ENCODE measurements around the gene ITGAE.

ITGAE gene

DNA sequence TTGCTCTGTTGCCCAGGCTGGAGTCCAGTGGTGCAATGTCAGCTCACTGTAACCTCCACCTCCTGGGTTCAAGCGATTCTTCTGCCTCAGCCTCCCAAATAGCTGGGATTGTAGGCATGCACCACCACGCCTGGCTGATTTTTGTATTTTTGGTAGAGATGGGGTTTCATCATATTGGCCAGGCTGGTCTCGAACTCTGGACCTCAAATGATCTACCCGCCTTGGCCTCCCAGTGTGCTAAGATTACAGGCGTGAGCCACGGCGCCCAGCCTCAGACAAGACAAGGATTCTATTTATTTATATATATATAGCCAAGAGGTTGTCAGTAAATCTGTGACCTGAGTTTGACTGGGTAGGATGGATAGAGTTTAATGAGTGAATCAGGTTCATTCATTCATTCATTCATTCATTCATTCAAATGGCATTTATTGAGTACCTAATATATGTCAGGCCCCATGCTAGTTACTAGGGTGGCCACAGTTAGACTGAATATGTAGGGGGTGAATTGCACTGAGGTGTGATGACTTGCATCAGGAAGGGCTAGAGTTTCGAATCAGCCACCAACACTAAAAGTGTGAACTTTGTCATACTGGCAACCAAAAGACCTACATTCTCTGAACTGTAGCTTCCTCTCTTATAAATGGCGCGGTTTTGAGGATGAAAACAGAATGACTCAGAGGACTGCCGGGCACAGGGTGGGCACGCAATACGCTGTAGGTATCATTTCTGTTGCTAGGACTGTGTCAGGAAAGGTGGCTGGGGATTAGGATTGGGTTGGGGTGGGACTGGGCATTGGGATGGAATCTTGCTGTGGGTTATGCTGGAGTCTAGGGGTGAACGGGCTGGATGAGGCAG is 37.8 kb downstream of the ITGAE start:
- DNase-seq (ENCODE audit: extremely low read depth in 1 of 2, low read depth in 1 of 2): no peak

DNA sequence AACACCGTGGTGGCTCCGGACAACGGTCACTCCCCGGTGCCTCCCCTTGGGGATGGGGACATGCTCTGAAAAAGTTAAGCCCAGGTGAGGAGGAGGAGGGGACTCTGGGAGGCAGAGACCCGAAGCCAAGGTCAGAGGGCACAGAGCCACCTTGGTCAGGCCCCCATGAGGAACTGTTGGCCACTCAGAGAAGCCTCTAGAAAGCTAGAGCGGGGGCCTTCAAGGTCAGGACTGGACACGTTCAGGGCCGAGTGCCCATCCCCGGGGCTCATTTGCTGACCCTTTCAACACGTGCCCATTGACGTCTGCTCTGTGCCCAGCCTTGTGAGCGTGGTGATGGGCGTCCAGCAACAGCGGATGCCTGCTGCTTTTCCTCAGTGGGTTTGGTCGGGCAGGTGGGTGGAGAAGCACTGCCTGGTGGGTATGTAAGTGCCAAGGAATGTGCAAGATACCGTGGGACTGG is 39.0 kb downstream of the ITGAE start:
- no peak for DNase-seq (ENCODE audit: extremely low read depth in 1 of 2, low read depth in 1 of 2)

DNA sequence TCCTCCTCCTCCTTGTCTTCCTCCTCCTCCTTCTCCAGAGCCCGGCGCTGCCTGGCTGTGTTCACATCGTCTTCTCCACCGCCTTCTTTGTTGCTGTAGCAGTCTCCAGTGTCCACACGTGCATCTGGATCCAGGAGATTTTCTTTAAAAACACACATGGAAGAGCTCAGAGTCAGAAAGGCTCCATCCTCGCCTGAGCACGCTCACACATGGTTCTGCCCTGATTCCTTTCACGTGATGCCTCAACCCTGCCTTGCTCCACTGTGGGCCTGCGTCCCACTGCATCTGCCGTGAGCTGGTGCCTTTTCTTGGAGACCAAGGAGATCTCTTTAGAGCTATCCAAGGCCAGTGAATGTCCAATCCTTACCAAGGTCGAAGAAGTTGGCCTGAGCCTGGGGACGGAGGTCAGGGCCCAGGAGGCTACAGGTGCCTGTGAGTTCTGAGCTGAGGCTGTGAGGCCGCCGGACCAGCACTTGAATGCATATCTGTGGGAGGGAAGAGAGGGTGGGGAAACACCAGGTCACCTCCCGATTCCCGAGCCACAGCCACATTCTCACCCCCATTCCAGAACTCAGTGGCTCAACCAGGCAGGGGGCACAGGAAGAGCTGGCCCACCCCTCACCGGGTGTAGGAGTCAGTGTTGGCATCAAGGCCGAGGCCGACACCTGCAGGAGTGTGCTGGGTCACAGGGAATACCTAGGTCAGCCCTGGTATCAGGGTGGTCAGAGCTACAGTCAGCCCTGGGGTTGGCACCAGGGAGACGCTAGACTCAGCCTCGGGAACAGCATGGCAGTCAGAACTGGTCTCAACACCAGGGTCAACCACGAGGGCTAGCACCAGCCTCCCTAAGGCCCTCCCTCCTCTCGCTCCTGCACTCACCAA is 39.7 kb downstream of the ITGAE start:
- DNase-seq (ENCODE audit: extremely low read depth in 1 of 2, low read depth in 1 of 2): no peak

DNA sequence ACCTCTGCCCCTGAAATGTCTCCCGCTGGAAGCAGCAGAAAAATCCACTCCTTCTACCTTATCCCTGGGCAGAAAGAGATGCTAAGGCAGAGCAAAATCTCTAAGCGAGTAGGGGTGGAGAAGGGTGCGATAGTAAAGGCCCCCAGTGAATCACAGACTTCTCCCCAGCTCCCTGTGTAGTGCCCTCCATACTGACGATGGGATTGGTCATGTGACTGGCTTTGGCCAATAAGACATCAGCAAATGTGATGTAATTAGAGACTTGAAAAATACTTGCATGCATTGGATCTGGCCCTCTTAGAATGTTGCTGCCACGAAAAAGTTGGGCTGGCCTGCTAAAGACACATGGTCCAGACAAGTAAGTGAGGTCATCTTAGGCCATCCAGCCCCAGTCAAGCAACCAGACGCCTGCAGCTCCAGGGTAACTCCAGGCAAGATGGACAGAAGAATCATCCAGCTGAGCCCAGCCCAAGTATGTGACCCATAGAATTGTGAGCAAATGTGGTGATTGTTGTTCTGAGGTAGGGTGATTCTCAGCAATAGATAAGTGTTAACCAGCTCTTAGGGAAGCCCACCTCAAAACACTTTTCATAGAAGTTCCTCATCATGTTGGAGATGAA is 41.3 kb downstream of the ITGAE start:
- DNase-seq (ENCODE audit: extremely low read depth in 1 of 2, low read depth in 1 of 2): no peak

DNA sequence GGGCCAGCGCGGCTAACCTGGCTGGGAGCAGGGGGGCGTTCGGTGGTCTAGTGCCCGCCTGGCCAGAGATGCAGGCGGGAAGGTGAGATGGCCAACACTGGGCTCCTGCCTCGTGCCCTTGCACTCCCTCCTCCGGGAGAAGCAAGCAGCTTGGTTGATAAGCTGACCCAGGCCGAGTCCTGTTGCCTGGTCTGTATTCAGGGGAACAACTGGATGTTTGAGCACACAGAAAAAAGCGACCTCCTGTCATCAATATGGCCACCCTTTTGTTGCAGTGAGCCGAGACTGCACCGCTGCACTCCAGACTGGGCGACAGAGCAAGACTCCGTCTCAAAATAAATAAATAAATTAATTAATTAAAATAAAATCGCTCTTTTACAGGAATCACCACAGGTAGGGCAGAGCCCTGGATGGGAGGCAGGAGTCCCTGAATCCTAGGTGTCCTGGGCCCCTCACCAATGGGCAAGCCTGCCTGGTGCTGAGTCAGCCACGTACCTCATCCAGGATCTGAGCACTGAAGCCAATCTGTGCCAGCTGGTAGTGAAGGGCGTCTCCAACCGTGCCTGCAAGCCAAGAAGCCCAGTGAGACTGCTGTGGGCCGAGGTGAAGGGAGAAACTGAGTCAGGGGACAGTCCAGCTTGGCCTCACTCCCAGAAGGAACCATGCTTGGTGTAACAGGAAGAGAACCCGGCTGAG is 45.5 kb downstream of the ITGAE start:
- DNase-seq (ENCODE audit: extremely low read depth in 1 of 2, low read depth in 1 of 2): no peak

DNA sequence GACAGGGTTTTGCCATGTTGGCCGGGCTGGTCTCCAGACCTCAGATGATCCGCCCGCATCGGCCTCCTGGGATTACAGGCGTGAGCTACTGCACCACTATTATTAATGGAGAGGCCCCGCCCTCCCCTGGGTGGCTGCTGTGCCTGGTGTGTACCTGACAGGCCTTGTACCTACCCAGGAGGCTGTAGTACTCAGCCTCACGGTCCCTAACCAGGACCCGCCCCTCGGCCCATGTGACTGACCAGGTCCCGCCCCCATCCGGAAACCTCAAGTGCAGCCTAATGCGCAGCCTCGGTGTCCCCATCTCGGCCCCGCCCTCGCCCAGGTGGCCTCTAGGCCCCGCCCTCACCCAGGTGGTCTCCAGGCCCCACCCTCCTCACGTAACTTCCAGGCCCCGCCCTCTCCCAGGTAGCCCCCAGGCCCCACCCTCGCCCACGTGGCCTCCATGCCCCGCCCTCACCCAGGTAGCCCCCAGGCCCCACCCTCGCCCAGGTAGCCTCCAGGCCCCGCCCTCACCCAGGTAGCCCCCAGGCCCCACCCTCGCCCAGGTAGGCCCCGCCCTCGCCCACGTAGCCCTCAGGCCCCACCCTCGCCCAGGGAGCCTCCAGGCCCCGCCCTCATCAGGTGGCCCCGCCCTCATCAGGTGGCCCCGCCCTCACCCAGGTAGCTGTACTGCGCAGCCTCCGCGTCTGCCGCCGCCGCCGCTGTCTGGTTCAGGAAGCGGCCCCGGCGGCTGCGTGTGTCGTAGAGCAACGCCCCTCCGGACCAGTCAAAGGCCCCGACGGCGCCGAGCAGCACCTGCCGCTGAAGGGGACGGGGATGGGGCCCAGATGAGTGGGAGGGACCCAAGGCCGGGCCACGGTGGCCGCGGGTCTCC is 46.3 kb downstream of the ITGAE start:
- peak; percentile 62 to 64 for DNase-seq (ENCODE audit: extremely low read depth in 1 of 2, low read depth in 1 of 2)

DNA sequence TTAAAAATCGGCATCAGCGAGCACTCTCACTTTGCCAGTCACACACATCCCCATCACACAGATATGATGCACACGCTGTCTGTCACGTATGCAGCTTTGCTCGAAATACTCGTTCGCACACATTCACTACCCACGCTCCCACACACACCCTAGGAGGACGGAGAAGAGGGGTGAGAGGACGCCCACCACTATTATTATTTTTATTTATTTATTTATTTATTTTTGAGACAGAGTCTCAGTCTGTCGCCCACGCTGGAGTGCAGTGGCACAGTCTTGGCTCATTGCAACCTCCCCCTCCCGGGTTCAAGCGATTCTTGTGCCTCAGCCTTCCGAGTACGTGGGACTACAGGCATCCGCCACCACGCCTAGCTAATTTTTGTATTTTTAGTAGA is 46.9 kb downstream of the ITGAE start:
- DNase-seq (ENCODE audit: extremely low read depth in 1 of 2, low read depth in 1 of 2): no peak

DNA sequence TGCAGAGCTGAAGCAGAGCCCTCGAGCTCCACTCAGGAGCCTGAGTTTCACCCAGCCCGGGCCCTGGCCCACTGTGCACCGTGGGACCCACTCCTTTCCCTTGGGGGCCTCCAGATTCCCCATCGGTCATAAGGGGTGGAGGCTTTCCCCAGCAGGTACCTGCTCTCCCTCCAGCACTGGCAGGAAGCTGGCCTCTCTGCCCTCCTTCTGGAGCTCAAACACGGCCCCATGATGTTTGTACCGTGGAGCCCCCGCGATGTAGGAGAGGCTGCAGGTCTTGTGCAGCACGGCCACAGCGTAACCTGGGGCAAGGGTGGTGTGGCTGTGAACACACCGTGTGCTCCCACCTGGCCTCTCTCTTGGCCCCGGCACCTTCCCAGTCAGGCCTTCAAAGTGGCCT is 47.4 kb downstream of the ITGAE start:
- no peak for DNase-seq (ENCODE audit: extremely low read depth in 1 of 2, low read depth in 1 of 2)

DNA sequence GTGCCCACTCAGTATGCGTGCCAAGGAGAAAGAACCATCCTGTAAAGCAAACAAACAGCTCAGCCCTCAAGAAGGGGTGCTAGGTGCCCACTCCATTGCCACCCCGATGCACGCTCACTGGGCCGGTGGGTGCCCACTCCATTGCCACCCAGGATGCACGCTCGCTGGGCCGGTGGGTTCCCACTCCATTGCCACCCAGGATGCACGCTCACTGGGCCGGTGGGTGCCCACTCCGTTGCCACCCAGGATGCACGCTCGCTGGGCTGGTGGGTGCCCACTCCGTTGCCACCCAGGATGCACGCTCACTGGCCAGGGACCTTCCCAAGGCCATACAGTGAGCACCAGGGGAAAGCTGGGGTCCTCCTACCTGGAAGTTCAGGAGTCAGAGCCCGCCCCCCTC is 49.2 kb downstream of the ITGAE start:
- no peak for DNase-seq (ENCODE audit: extremely low read depth in 1 of 2, low read depth in 1 of 2)

DNA sequence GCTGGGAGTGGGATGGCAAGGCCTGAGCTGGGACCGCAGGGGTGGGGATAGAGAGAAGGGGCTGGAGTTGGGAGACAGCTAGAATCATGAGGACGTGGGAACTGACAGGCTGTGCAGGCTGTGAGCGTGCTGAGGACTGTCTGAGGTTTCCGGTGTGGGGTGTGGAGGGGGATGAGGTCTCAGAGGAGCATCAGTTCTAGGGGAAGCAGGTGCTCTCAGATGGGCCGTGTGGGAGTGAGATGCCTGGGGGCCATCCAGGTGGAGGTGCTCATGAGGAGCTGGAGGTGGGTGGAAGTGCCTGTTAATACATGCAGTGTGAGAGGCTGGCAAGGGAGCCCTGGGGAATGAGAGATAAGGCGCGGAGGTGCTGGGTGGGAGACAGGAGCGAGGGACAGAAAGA is 50.1 kb downstream of the ITGAE start:
- DNase-seq (ENCODE audit: extremely low read depth in 1 of 2, low read depth in 1 of 2): no peak

DNA sequence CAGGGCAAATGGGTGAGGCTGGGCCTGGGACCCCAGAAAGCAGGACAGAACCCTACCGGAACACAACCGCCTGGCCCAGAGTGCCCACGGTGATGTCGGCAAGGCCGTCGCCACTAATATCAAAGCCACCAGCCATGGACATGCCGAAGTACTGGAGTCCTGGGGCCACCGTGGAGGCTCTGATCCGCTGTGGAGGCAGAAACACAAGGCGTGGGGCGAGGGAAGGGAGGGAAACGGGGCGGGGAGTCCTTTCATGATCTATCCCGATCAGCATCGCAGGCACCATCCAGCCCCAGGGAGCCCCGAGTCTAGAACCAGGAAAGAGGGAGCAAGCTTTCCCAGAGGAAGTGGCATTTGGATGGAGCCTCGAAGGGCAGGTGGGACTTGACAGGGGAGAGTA is 50.7 kb downstream of the ITGAE start:
- DNase-seq (ENCODE audit: extremely low read depth in 1 of 2, low read depth in 1 of 2): no peak

DNA sequence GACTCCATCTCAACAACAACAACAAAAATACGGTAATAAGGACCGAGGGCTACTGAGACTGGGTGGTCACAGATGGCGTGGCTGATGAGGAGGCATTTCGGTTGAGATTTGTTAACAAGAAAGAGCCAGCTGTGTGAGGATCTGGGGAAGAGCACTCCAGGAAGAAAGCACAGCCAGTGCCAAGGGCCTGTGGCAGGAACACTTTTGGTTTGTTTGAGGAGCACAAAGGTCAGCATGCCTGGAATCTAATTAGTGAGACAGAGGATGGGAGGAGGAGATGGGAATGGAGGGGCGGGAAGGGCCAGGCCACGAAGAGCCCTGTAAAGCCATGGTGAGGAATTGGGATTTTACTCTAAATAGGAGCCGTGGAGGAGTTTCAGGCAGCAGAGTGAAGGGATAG is 52.4 kb downstream of the ITGAE start:
- no peak for DNase-seq (ENCODE audit: extremely low read depth in 1 of 2, low read depth in 1 of 2)

DNA sequence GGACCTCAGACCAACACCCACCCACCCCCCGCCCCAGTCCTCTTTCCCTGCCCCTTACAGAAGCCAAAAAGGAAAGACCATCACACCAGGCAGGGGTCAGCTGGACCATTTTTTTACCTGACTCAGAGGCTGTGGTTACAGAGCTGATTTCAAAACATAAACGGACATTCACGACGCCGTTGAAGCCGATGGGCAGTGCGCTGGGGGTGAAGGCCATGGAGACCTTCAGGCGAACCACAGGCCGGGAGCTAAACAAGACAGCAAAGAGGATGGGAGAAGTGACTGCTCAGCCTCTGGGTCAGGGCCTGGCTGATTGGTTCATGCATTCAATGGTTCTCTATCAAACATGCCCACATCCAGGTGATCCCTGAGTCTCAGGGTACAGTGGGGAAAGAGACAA is 53.2 kb downstream of the ITGAE start:
- DNase-seq (ENCODE audit: extremely low read depth in 1 of 2, low read depth in 1 of 2): no peak

DNA sequence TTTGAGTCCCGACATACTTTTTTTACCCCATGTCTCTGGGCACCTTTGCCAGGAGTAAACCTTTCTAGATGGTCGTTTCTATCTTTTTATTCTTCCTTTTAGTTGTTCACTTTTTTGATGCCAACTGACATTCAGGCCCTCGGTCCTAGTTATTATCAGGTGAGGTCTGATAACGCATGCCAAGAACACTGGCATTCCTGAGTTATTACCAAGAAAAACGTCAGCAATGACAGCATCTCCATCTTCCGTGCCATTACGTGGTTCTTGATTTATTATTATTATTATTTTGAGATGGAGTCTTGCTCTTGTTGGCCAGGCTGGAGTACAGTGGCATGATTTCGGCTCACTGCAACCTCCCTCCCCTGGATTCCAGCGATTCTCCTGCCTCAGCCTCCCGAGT is 55.9 kb downstream of the ITGAE start:
- DNase-seq (ENCODE audit: extremely low read depth in 1 of 2, low read depth in 1 of 2): no peak

DNA sequence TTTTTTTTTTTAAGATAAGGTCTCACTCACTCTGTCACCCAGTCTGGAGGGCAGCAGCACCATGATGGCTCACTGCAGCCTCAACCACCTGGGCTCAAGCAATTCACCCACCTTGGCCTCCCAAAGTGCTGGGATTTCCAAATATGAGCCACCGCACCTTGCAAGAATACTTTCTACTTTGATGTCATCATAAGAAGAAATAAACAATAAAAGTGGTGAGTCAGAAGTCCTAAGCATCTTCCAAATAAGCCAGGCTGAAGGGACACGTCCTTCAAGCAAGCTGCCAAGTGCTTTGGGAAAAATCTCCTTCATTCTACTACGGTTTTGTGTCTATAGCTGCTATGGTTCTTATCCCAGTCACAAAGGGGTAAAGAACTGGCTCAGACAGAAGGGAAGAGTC is 57.0 kb downstream of the ITGAE start:
- no peak for DNase-seq (ENCODE audit: extremely low read depth in 1 of 2, low read depth in 1 of 2)

DNA sequence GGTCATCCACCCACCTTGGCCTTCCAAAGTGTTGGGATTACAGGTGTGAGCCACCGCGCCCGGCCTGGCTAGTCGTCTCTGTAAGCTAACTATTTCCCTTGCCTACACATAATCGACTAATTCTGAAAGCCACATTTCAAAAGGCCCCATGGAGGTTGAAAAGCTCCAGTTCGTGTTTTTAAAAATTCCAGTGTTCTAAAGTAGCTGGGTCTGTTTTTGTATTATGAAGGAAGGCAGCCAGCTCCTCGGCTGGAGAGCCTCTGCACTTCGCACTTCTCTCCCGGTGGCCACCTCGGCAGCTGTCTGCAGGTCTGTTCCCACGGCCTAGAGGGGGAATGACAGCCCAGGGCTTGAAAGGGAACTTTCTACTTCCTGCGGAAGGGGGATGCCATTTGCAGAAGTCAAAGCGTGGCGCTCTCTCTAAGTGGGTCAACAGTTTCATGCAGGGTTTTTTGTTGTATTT is 60.3 kb downstream of the ITGAE start:
- no peak for DNase-seq (ENCODE audit: extremely low read depth in 1 of 2, low read depth in 1 of 2)

DNA sequence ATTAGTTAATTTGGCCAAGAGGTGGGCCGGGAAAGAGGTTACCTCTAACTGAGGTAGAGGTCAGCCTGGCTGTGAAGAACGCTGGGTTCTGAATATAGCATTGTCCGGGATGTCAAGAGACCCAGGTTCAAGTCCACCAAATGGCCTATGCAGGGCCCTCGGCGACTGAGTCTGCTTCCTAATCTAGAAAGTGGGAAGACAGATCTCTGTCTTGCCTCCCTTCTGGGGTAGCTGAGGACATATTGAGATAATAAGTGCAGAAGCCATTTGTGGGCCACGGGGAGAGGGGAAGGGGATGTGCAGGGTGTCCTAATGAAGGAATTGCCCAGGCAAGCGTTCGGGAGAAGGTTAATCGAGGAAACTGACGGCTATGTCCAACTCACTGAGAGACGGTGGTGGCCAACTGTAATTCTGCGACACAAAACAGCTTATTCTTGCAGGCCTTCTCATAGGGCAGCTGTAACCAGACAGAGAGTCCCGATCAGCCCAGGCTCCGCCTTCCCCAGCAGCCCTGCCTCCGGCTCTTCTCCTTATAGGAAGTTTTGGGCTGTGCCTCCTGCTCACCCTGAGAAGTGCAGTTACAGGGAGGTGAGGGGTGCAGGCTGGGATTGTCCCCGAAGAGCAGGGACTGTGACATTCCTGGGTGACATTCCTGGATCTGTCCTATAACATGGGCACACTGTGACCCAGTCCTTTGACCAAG is 61.4 kb downstream of the ITGAE start:
- DNase-seq (ENCODE audit: extremely low read depth in 1 of 2, low read depth in 1 of 2): no peak

DNA sequence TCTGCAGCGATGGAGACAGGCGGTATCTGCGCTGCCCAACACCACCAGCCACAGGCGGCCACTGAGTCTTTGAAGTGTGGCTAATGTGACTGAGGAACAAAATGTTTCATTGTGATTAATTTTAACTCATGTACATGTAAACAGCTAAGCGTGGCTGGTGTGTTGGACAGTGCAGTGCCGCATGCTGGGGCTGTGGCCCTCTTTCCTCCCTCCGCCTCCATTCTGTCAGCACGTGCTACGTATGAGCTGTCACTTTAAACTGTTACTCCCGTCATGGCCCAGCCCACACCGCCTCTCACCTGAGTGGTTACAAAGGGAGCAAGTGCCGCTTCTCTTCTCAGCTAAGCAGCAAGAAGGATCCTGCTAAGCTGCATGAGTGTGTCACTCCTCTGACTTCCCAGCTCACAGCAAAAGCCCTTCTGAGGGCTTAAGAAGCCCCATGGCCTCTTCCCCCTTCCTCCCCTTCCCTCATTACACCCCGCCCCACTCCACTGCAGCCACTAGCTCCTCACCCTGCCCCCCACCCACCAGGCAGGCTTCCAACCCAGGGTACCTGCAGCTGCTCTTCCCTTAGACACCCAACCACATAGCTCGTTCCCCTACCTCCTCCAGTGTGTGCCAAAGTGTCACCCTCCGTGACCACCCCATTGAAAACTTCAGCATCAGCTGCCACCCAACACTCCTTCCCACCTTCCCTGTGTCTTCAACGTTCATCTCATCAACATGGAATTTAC is 62.3 kb downstream of the ITGAE start:
- DNase-seq (ENCODE audit: extremely low read depth in 1 of 2, low read depth in 1 of 2): peak; percentile 32 to 58

DNA sequence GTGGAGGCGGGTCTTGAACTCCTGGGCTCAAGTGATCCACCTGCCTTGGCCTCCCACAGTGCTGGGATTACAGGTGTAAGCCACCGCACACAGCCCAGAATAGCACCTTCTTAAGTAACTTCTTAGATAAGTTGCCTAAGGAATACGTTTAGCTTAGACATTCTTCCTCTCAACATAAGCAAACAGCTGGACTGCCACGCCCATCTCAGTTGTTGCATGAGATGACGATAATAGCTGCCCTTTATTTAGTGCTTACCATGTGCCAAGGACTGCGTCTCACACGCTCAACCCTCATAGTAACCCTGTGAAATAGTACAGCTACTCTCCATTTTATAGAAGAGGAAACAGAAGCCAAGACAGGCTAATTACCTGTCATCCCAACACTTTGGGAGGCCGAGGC is 65.5 kb downstream of the ITGAE start:
- no peak for DNase-seq (ENCODE audit: extremely low read depth in 1 of 2, low read depth in 1 of 2)

Data from activated CD8-positive, alpha-beta memory T cell treated with anti-CD3 and anti-CD28 coated beads for 1 hour (primary cell).